ENCODE results near the gene PLPP6.

Gene PLPP6

GRCh38 chr9:4667681-4668080, 5.6 kb downstream of the PLPP6 start:
- TF ChIP-seq JUND (IDR thresholded peaks at IDR 0.05; ENCODE audit: low read depth), result no peak
- in situ Hi-C loops (cut with HindIII; ENCODE audit: low pct_unique_long_range_greater_than_20kb, low sequenced_read_pairs), result no loop called here
- no peak for DNase-seq (ENCODE audit: low read depth in 1 of 2, low spot score in 1 of 2)

- in situ Hi-C loops (cut with HindIII; ENCODE audit: low pct_unique_long_range_greater_than_20kb, low sequenced_read_pairs), result no loop called here
- no peak for DNase-seq (ENCODE audit: low read depth in 1 of 2, low spot score in 1 of 2)
These were observed 6.5 kb downstream of the PLPP6 start for GRCh38 chr9:4668604-4669003.

GRCh38 chr9:4669890-4670289, 7.8 kb downstream of the PLPP6 start:
- no peak for DNase-seq (ENCODE audit: low read depth in 1 of 2, low spot score in 1 of 2)
- in situ Hi-C loops (cut with HindIII; ENCODE audit: low pct_unique_long_range_greater_than_20kb, low sequenced_read_pairs), result no loop called here
- no peak for TF ChIP-seq JUND (IDR thresholded peaks at IDR 0.05; ENCODE audit: low read depth)

More at GRCh38 chr9:4668604-4669003, 6.5 kb downstream of the PLPP6 start:
- no peak for TF ChIP-seq JUND (IDR thresholded peaks at IDR 0.05; ENCODE audit: low read depth)

GRCh38 chr9:4670591-4670990, 8.5 kb downstream of the PLPP6 start:
- TF ChIP-seq JUND (IDR thresholded peaks at IDR 0.05; ENCODE audit: low read depth), result no peak
- in situ Hi-C loops (cut with HindIII; ENCODE audit: low pct_unique_long_range_greater_than_20kb, low sequenced_read_pairs), result no loop called here

GRCh38 chr9:4671737-4672136, 9.6 kb downstream of the PLPP6 start:
- DNase-seq (ENCODE audit: low read depth in 1 of 2, low spot score in 1 of 2), result no peak
- in situ Hi-C loops (cut with HindIII; ENCODE audit: low pct_unique_long_range_greater_than_20kb, low sequenced_read_pairs), result no loop called here

More at GRCh38 chr9:4670591-4670990, 8.5 kb downstream of the PLPP6 start:
- DNase-seq (ENCODE audit: low read depth in 1 of 2, low spot score in 1 of 2), result no peak

GRCh38 chr9:4674783-4675182, 12.7 kb downstream of the PLPP6 start:
- peak in 1 of 2 experiments; percentile 26 for DNase-seq (ENCODE audit: low read depth in 1 of 2, low spot score in 1 of 2)
- in situ Hi-C loops (cut with HindIII; ENCODE audit: low pct_unique_long_range_greater_than_20kb, low sequenced_read_pairs), result no loop called here

More at GRCh38 chr9:4671737-4672136, 9.6 kb downstream of the PLPP6 start:
- no peak for TF ChIP-seq JUND (IDR thresholded peaks at IDR 0.05; ENCODE audit: low read depth)

GRCh38 chr9:4677392-4677791, 15.3 kb downstream of the PLPP6 start:
- TF ChIP-seq JUND (IDR thresholded peaks at IDR 0.05; ENCODE audit: low read depth), result no peak
- DNase-seq (ENCODE audit: low read depth in 1 of 2, low spot score in 1 of 2), result no peak
- in situ Hi-C loops (cut with HindIII; ENCODE audit: low pct_unique_long_range_greater_than_20kb, low sequenced_read_pairs), result no loop called here

More at GRCh38 chr9:4674783-4675182, 12.7 kb downstream of the PLPP6 start:
- no peak for TF ChIP-seq JUND (IDR thresholded peaks at IDR 0.05; ENCODE audit: low read depth)

- DNase-seq (ENCODE audit: low read depth in 1 of 2, low spot score in 1 of 2), result peak in 1 of 2 experiments; percentile 15
- in situ Hi-C loops (cut with HindIII; ENCODE audit: low pct_unique_long_range_greater_than_20kb, low sequenced_read_pairs), result no loop called here
- no peak for TF ChIP-seq JUND (IDR thresholded peaks at IDR 0.05; ENCODE audit: low read depth)
These were observed 16.7 kb downstream of the PLPP6 start for GRCh38 chr9:4678679-4679267.

GRCh38 chr9:4679268-4680172, 17.4 kb downstream of the PLPP6 start, which contains the start of gene CDC37L1:
Gene CDC37L1 (plus strand): TSS chr9:4679569. CDS start chr9:4679768, 199 bp downstream.
- DNase-seq (ENCODE audit: low read depth in 1 of 2, low spot score in 1 of 2), result peak; percentile 54 to 94
- in situ Hi-C loops (cut with HindIII; ENCODE audit: low pct_unique_long_range_greater_than_20kb, low sequenced_read_pairs), result no loop called here
- TF ChIP-seq JUND (IDR thresholded peaks at IDR 0.05; ENCODE audit: low read depth), result no peak

GRCh38 chr9:4680173-4680525, 18.1 kb downstream of the PLPP6 start:
- TF ChIP-seq JUND (IDR thresholded peaks at IDR 0.05; ENCODE audit: low read depth), result no peak
- in situ Hi-C loops (cut with HindIII; ENCODE audit: low pct_unique_long_range_greater_than_20kb, low sequenced_read_pairs), result no loop called here
- DNase-seq (ENCODE audit: low read depth in 1 of 2, low spot score in 1 of 2), result no peak

- no peak for DNase-seq (ENCODE audit: low read depth in 1 of 2, low spot score in 1 of 2)
- in situ Hi-C loops (cut with HindIII; ENCODE audit: low pct_unique_long_range_greater_than_20kb, low sequenced_read_pairs), result no loop called here
- no peak for TF ChIP-seq JUND (IDR thresholded peaks at IDR 0.05; ENCODE audit: low read depth)
These were observed 18.7 kb downstream of the PLPP6 start for GRCh38 chr9:4680750-4681149.

- in situ Hi-C loops (cut with HindIII; ENCODE audit: low pct_unique_long_range_greater_than_20kb, low sequenced_read_pairs), result no loop called here
- no peak for DNase-seq (ENCODE audit: low read depth in 1 of 2, low spot score in 1 of 2)
- no peak for TF ChIP-seq JUND (IDR thresholded peaks at IDR 0.05; ENCODE audit: low read depth)
These were observed 22.7 kb downstream of the PLPP6 start for GRCh38 chr9:4684820-4685219.

GRCh38 chr9:4686112-4686511, 24.0 kb downstream of the PLPP6 start:
- in situ Hi-C loops (cut with HindIII; ENCODE audit: low pct_unique_long_range_greater_than_20kb, low sequenced_read_pairs), result no loop called here
- no peak for TF ChIP-seq JUND (IDR thresholded peaks at IDR 0.05; ENCODE audit: low read depth)
- no peak for DNase-seq (ENCODE audit: low read depth in 1 of 2, low spot score in 1 of 2)
